NCI-H1092 treated with DMSO at 0.1 percent for 48 hours (cell line): ENCODE data around the gene CSMD2.

ENCODE experiments used
- DNase-seq: peaks from one replicate; lab custom pipeline; 2025; lab: John Stamatoyannopoulos, UW

CSMD2 gene

GRCh38 chr1:33852711-33853110 is 312.3 kb downstream of the CSMD2 start:
- DNase-seq, result no peak

- no peak for DNase-seq
Measured at GRCh38 chr1:33850481-33850880, 314.5 kb downstream of the CSMD2 start.

DNA sequence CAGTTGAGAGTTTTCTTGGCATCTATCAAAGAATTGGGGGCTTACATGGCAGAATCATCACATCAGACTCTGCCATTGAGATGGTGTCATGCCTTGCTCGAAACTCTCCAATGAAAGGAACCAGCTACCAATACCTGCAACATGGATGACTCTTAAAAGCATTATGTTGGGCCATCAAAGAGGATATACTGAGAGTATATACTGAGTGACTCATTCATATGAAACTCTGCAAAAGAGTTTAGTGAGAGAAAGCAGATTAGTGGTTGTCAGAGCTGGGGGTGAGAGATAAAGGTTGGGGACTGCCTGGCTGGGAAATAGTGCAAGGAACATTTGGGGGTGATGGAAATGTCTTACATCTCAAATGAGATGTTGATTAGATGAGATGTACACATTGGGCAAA is 315.8 kb downstream of the CSMD2 start:
- DNase-seq, result no peak

- no peak for DNase-seq
Measured at GRCh38 chr1:33848205-33848937, 316.7 kb downstream of the CSMD2 start.

GRCh38 chr1:33846861-33847260 is 318.2 kb downstream of the CSMD2 start:
- DNase-seq, result no peak

- no peak for DNase-seq
Measured at GRCh38 chr1:33844166-33844565, 320.9 kb downstream of the CSMD2 start.

DNA sequence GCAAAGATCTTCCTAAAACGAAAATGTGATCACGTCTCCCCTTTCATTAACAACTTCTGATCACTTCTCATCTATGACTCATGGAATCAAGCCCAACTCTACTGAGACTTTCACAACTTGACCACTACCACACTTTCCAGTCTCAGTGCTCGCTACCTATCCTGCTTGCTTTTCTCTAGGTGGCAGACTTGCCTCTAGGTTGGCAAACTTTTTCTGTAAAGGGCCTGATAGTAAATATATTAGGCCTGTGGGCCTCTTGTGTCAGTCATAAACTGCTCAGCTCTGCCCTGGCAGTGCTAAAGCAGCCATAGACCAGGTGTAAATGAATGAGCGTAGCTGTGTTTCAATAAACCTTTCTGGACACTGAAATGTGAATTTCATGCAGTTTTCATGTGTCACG is 322.7 kb downstream of the CSMD2 start:
- no peak for DNase-seq

DNA sequence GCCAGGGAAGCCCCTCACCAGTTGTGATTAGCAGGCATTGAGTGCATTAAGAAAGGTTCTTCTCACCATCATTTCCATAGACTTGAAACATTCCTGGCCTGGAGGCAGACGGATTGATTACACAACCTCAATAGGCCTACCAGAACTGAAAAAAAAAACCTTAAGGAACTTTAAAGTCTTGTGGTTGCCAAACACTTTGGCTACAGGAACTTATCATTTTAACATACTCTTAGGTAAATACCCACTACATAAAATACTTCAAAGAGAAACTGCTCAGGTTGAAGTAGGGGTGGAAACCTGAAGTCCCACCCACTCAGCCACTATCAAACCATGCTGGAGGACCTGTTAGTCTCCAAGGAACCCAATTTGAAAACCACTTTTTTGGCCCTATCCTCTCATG is 323.5 kb downstream of the CSMD2 start:
- no peak for DNase-seq

DNA sequence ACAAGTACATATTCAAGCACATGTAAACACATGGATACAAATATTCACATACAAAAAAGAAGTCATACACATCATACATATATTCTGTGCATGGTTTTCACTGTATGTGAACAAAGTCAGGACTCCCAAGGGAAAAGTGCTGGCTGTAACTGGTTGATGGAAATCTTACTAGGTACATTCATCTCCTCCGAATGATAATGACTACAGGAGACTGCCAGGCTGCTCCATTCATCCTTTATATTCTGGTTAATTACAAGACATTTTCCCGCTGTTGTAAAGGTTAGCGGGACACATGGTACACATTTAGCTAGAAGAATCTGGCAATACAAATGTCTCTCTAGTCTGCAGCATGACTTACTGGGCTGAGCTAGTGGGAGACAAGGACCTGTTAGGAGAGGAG is 327.4 kb downstream of the CSMD2 start:
- no peak for DNase-seq

- no peak for DNase-seq
Measured at GRCh38 chr1:33836911-33837310, 328.1 kb downstream of the CSMD2 start.

- DNase-seq, result no peak
Measured at GRCh38 chr1:33828654-33829053, 336.4 kb downstream of the CSMD2 start.

- no peak for DNase-seq
Measured at GRCh38 chr1:33828059-33828458, 337.0 kb downstream of the CSMD2 start.

- DNase-seq, result no peak
Measured at GRCh38 chr1:33826711-33827110, 338.3 kb downstream of the CSMD2 start.

DNA sequence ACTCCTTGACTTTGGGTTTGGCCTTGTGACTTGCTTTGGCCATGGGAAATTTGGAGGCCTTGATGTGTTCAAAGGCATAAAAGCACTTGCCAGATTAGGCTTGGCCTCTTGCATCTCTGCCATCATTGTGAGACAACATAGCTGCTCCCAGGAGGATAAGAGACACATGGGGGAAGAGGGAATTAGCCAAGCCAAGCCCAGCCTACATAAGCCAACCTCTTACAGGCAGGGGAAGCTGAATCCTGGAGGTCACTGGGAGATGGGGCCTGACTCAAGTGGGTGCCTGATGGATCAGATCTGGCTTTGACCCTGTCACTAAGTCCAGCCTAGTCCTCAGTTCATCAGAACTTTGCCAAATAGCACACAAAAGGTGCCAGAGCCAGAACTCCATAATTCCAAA is 338.7 kb downstream of the CSMD2 start:
- DNase-seq, result no peak

- no peak for DNase-seq
Measured at GRCh38 chr1:33825506-33825905, 339.5 kb downstream of the CSMD2 start.

DNA sequence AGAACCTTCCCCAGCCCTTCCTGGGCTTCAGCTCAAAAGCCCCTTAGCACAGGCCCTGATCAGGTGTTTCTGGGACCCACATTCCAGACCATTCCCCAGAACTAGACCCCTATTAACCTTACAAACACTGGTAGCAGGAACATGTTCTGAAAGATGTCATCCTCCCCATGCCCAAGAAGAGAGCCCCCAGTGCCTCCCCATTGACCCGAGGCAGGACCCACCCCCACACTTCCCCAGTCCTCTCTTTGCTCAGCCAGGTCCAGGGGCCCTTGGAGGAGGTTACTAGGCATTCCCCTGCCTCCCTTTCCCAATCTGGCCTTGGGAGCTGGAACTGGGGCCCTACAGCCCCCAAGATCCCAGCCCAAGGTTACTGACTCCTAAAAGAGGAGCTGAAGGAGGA is 340.1 kb downstream of the CSMD2 start:
- no peak for DNase-seq

- no peak for DNase-seq
Measured at GRCh38 chr1:33824321-33824720, 340.7 kb downstream of the CSMD2 start.

DNA sequence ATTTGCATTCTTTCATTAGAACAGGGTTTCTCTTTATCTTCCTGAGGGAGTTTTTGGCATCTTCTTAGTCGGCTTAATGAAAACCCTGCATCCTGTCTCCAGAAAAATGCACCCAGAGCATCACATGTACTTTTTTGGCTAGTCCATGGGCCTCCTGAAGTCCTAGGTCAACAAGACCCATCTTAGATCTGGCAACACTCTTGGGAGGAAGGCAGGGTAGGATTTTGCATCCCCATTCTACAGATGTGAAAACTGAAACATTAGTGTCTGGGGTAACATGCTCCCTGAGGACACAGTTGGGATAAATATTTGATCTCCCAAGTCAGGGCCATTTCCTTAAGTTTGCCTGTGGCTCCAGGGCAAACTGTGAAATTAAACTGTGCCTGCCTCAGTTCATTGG is 341.2 kb downstream of the CSMD2 start:
- no peak for DNase-seq

- DNase-seq, result no peak
Measured at GRCh38 chr1:33823401-33823800, 341.6 kb downstream of the CSMD2 start.

DNA sequence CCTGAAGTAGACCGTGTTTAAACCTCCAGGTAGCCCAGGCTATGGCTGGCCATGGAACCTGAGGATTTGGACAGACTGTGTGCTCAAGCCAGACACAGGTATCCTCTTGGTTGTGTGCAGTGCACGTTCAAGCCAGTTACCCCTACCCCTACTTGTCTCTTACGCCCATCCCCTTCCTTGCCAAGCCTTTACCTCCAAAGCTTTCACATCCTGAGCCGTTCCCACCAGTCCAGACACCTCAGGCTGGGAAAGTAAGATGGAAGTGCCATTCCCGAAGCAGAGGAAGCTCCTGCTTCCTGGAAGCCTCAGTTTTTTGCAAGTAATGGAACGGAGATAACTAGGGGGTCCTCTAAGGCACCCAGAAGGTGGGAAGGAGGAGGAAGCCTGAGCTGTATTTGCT is 342.6 kb downstream of the CSMD2 start:
- DNase-seq, result no peak

GRCh38 chr1:33821291-33821690 is 343.7 kb downstream of the CSMD2 start:
- DNase-seq, result no peak

- DNase-seq, result no peak
Measured at GRCh38 chr1:33820804-33821203, 344.2 kb downstream of the CSMD2 start.

- no peak for DNase-seq
Measured at GRCh38 chr1:33819913-33820311, 345.1 kb downstream of the CSMD2 start.

- DNase-seq, result no peak
Measured at GRCh38 chr1:33819290-33819912, 345.6 kb downstream of the CSMD2 start.
